Muscle layer of colon (tissue), 2 donors: ENCODE measurements around the gene GTF2IRD2.
"Not testable (repeated sequence)": the region's sequence is repeated elsewhere in the genome, so short reads cannot be mapped to it uniquely, and the experiment has no call there.

ENCODE experiments used
- H3K27ac ChIP-seq: one replicate; pipeline ENCODE4 v1.7.0; 2013; ENCODE audit warnings: low read depth, mild to moderate bottlenecking, low read length, moderate library complexity
- H3K27me3 ChIP-seq, 2 donors: one replicate each; pipeline ENCODE4 v1.7.0; 2013; ENCODE audit warnings: low read length in 2 of 2, mild to moderate bottlenecking in 2 of 2; ENCODE audit not compliant: insufficient read depth in 2 of 2, control insufficient read depth in 1 of 2
- H3K36me3 ChIP-seq: one replicate; pipeline ENCODE4 v1.7.0; 2013; ENCODE audit warnings: mild to moderate bottlenecking, low read length; ENCODE audit not compliant: insufficient read depth
- H3K4me1 ChIP-seq: one replicate; pipeline ENCODE4 v1.7.0; 2013; ENCODE audit warnings: mild to moderate bottlenecking, low read length; ENCODE audit not compliant: insufficient read depth
- H3K4me3 ChIP-seq, 2 donors: one replicate each; pipeline ENCODE4 v1.7.0; 2013; ENCODE audit warnings: low read length in 2 of 2, low read depth in 1 of 2, mild to moderate bottlenecking in 1 of 2, moderate library complexity in 1 of 2
- H3K9ac ChIP-seq: one replicate; pipeline ENCODE4 v1.7.0; 2013; ENCODE audit warnings: low read length
- H3K9me3 ChIP-seq: one replicate; pipeline ENCODE4 v1.7.0; 2013; ENCODE audit warnings: mild to moderate bottlenecking, low read length
- donor health status: abdominal sarcoma.
- donor health status: Adenocarcinoma of cecum.

GTF2IRD2 gene

DNA sequence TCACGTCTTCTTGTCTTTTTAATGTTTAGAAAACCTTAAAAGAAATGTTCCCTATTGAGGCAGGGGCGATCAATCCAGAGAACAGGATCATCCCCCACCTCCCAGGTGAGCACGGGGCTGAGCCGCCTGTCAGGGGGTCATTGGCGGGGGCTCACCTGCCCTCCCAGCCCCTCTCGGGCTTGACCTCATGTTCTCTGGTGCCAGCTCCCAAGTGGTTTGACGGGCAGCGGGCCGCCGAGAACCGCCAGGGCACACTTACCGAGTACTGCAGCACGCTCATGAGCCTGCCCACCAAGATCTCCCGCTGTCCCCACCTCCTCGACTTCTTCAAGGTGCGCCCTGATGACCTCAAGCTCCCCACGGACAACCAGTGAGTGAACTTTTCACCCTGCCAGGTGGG lies 72.4 kb downstream of the GTF2IRD2 start:
- H3K9ac ChIP-seq, H3K9me3 ChIP-seq, H3K36me3 ChIP-seq, H3K4me1 ChIP-seq, H3K27ac ChIP-seq, H3K4me3 ChIP-seq, H3K27me3 ChIP-seq: not testable (repeated sequence)

DNA sequence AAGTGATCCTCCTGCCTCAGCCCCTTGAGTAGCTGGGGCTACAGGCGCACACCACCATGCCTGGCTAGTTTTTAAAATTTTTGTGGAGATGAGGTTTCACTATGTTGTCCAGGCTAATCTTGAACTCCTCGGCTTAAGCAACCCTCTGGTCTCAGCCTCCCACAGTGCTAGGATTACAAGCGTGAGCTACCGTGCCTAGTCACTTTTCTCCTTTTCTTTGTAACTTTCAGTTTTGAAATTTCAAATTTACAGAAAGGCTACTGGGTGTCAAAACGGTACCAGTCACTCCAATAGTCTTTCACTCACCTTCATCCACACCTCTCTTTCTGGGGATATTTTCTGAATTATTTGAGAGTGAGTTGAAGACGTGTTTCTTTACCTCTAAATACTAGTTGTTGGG lies 76.3 kb downstream of the GTF2IRD2 start:
- not testable (repeated sequence) for H3K4me3 ChIP-seq, H3K36me3 ChIP-seq, H3K9me3 ChIP-seq, H3K9ac ChIP-seq, H3K27me3 ChIP-seq, H3K4me1 ChIP-seq, H3K27ac ChIP-seq

GRCh38 chr7:74773760-74774750 lies 77.3 kb downstream of the GTF2IRD2 start, which contains the start of gene NCF1:
TSS of gene NCF1 (plus strand) at chr7:74774011. CDS start at chr7:74774032, 21 bp downstream.
- not testable (repeated sequence) for H3K27me3 ChIP-seq, H3K4me3 ChIP-seq, H3K9ac ChIP-seq, H3K36me3 ChIP-seq, H3K9me3 ChIP-seq, H3K27ac ChIP-seq, H3K4me1 ChIP-seq

DNA sequence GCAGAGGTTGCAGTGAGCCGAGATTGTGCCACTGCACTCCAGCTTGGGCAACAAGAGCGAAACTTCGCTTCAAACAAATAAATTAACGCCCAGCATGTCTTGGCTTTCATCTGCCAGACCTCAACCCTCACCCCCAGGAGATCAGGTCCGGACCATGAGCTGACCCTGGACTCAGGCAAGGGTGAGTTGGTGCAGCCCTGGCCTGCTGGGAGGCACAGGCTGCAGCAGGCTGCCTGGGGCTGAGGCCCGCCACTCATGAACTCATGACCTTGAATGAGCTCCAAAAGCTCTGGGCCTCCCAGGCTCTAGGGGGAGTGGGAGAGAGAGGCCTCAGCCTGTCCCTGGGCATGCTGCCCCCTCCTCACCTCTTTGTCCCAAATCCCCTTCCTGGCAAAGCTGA lies 79.3 kb downstream of the GTF2IRD2 start:
- H3K9me3 ChIP-seq, H3K4me3 ChIP-seq, H3K4me1 ChIP-seq, H3K27me3 ChIP-seq, H3K9ac ChIP-seq, H3K36me3 ChIP-seq, H3K27ac ChIP-seq: not testable (repeated sequence)

- H3K4me1 ChIP-seq, H3K4me3 ChIP-seq, H3K36me3 ChIP-seq, H3K27me3 ChIP-seq, H3K9me3 ChIP-seq, H3K27ac ChIP-seq, H3K9ac ChIP-seq: not testable (repeated sequence)
Measured at GRCh38 chr7:74770062-74770461, 81.3 kb downstream of the GTF2IRD2 start.

- not testable (repeated sequence) for H3K27ac ChIP-seq, H3K4me1 ChIP-seq, H3K27me3 ChIP-seq, H3K4me3 ChIP-seq, H3K36me3 ChIP-seq, H3K9ac ChIP-seq, H3K9me3 ChIP-seq
Measured at GRCh38 chr7:74766991-74767390, 84.4 kb downstream of the GTF2IRD2 start.

- not testable (repeated sequence) for H3K27ac ChIP-seq, H3K4me1 ChIP-seq, H3K9ac ChIP-seq, H3K9me3 ChIP-seq, H3K36me3 ChIP-seq, H3K27me3 ChIP-seq, H3K4me3 ChIP-seq
Measured at GRCh38 chr7:74766509-74766908, 84.9 kb downstream of the GTF2IRD2 start.

- H3K4me1 ChIP-seq, H3K9ac ChIP-seq, H3K27ac ChIP-seq, H3K9me3 ChIP-seq, H3K36me3 ChIP-seq, H3K27me3 ChIP-seq, H3K4me3 ChIP-seq: not testable (repeated sequence)
Measured at GRCh38 chr7:74765205-74765918, 86.0 kb downstream of the GTF2IRD2 start.

- not testable (repeated sequence) for H3K4me1 ChIP-seq, H3K9ac ChIP-seq, H3K27ac ChIP-seq, H3K27me3 ChIP-seq, H3K4me3 ChIP-seq, H3K36me3 ChIP-seq, H3K9me3 ChIP-seq
Measured at GRCh38 chr7:74758982-74759381, 92.4 kb downstream of the GTF2IRD2 start.

- H3K27me3 ChIP-seq, H3K36me3 ChIP-seq, H3K4me1 ChIP-seq, H3K4me3 ChIP-seq, H3K9me3 ChIP-seq, H3K27ac ChIP-seq, H3K9ac ChIP-seq: not testable (repeated sequence)
Measured at GRCh38 chr7:74758268-74758667, 93.1 kb downstream of the GTF2IRD2 start.

GRCh38 chr7:74756673-74757072 lies 94.7 kb downstream of the GTF2IRD2 start:
- H3K36me3 ChIP-seq, H3K4me1 ChIP-seq, H3K27ac ChIP-seq, H3K27me3 ChIP-seq, H3K4me3 ChIP-seq, H3K9me3 ChIP-seq, H3K9ac ChIP-seq: not testable (repeated sequence)
